ENCODE data around the gene LAYN. TPM values are rescaled to one million over a fixed set of nuclear protein-coding genes. Genes with fewer than 3 reads are reported as not detected.

LAYN gene
- total and polyA plus RNA-seq, 2 donors (not counting 3 experiments of a cell fraction or from before 2014, with no cell fraction given) = 0.92 to 2.2 TPM

DNA sequence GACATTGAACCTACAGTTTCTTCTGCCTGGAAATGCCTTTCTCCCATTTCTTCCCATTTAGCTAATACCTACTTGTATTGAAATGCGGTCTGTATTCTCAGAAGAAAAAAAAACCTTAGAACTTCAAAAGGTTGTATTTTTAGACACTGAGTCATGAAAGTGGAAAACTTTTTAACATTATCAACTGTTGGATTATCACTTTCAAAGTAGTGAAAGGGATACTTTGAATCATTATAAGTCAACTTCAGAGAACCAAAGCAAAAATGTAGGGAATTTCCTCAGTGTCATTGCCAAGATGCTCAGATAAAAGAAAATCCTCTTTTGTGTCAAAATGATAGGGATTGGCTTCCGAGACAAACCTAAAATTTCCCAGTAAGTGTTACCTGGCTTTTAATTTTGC is 19.4 kb upstream of the LAYN start:
- no TSS peak for BruUV-seq (replicated peaks)
- Histone ChIP-seq H3K4me1 (ENCODE audit: control insufficient read depth, extremely low read depth, insufficient read depth, low read length) (no peaks in the 10 kb centered on the region), H3K9ac (replicated peaks; ENCODE audit: extremely low read depth, insufficient read depth, low read length) (no peak overlapping the region), H3K79me2 (ENCODE audit: control insufficient read depth, insufficient read depth, low read length) (no peaks in the 10 kb centered on the region), H3K9me3 (replicated peaks; ENCODE audit: control insufficient read depth, insufficient read depth, low read length) (no peaks in the 10 kb centered on the region), H4K20me1 (replicated peaks; ENCODE audit: control insufficient read depth, extremely low read depth, insufficient read depth, low read length) (no peaks in the 10 kb centered on the region), H3K27ac (ENCODE audit: insufficient read depth, low read depth, low read length) (no peak overlapping the region), H3K9me1 (replicated peaks; ENCODE audit: control insufficient read depth, extremely low read depth, insufficient read depth, low read length) (no peaks in the 10 kb centered on the region), H3K4me2 (ENCODE audit: insufficient read depth, low read length) (no peak overlapping the region), H3K4me3 (replicated peaks in 1 of 3; ENCODE audit: insufficient read depth in 1 of 3, low read depth in 1 of 3, low read length in 3 of 3) (no peak overlapping the region), H3K36me3 (ENCODE audit: control insufficient read depth in 2 of 2, extremely low read depth in 1 of 2, insufficient read depth in 2 of 2, low read length in 2 of 2) (no peaks in the 10 kb centered on the region), H3K27me3 (ENCODE audit: control insufficient read depth in 2 of 2, insufficient read depth in 2 of 2, low read length in 2 of 2) (peaks cover 2 to 11% of the 10 kb centered on the region in 2 experiments), H2AFZ (ENCODE audit: low read depth, low read length) (no peak overlapping the region)
- no peak for DNase-seq (ENCODE audit: low read depth, low spot score)
- FAIRE-seq = no peak
- intact Hi-C loops (cut with micrococcal nuclease) = no loop called here
- ChIA-PET CTCF (no interaction called here), POLR2A (no interaction called here)
- dilution Hi-C loops (cut with MboI; ENCODE audit: extremely low pct_ligation_motif_present, low sequenced_read_pairs) = no loop called here
- TF ChIP-seq EZH2 (IDR thresholded peaks at IDR 0.05; ENCODE audit: borderline replicate concordance, low read depth, low read length, severe bottlenecking) = no peak
- TF ChIP-seq, protein P1, sequence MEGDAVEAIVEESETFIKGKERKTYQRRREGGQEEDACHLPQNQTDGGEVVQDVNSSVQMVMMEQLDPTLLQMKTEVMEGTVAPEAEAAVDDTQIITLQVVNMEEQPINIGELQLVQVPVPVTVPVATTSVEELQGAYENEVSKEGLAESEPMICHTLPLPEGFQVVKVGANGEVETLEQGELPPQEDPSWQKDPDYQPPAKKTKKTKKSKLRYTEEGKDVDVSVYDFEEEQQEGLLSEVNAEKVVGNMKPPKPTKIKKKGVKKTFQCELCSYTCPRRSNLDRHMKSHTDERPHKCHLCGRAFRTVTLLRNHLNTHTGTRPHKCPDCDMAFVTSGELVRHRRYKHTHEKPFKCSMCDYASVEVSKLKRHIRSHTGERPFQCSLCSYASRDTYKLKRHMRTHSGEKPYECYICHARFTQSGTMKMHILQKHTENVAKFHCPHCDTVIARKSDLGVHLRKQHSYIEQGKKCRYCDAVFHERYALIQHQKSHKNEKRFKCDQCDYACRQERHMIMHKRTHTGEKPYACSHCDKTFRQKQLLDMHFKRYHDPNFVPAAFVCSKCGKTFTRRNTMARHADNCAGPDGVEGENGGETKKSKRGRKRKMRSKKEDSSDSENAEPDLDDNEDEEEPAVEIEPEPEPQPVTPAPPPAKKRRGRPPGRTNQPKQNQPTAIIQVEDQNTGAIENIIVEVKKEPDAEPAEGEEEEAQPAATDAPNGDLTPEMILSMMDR (IDR thresholded peaks at IDR 0.05; ENCODE audit: extremely low read depth in 1 of 2, insufficient read depth in 1 of 2, low read depth in 1 of 2, low read length in 2 of 2) = no peak
- TF ChIP-seq, protein P2, sequence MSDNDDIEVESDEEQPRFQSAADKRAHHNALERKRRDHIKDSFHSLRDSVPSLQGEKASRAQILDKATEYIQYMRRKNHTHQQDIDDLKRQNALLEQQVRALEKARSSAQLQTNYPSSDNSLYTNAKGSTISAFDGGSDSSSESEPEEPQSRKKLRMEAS (IDR thresholded peaks at IDR 0.05; ENCODE audit: insufficient read depth, insufficient read length) = no peak
- TF ChIP-seq POLR2A (IDR thresholded peaks at IDR 0.05; ENCODE audit: low read depth, low read length) = no peak
- no peak for TF ChIP-seq MYC (IDR thresholded peaks at IDR 0.05; ENCODE audit: low read depth, low read length)
- no peak for TF ChIP-seq FOS (IDR thresholded peaks at IDR 0.05; ENCODE audit: borderline replicate concordance, insufficient read depth, low read length)
- TF ChIP-seq POLR2AphosphoS5 (IDR thresholded peaks at IDR 0.05; ENCODE audit: insufficient read depth, low read depth, low read length) = no peak
- TF ChIP-seq GATA2 (IDR thresholded peaks at IDR 0.05; ENCODE audit: insufficient read depth, insufficient read length, low read depth, low read length) = no peak
- no peak for TF ChIP-seq JUN (IDR thresholded peaks at IDR 0.05; ENCODE audit: borderline replicate concordance, insufficient read depth, insufficient read length, low read depth)
